NCI-H1105 treated with DMSO at 0.1 percent for 48 hours (cell line): ENCODE results near the gene LMAN1L.

Experiments used
- DNase-seq: peaks from one replicate; lab custom pipeline; 2025; lab: John Stamatoyannopoulos, UW

The LMAN1L gene

DNA sequence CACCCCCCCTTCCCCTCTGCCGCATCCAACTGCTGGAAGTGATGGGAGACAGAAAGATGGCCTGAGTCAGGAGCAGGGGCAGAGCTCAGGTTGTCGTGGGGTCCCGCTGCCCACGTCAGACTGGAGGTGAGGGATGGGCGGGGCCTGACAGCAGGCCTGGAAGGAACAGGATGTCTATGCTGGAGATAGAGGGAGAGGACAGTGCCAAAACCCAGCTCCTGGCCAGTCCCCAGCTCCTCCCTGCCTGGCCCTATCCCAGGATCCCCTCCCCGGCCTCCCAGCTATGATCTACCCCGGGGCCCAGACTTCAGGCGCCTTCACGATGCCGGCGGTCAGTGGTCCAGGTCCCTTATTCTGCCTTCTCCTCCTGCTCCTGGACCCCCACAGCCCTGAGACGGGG, at the start of gene LMAN1L:
LMAN1L (plus strand) TSS at position 303 of the 400 bp plus-strand sequence; CDS start at position 323, 20 bp downstream.
- no peak for DNase-seq

DNA sequence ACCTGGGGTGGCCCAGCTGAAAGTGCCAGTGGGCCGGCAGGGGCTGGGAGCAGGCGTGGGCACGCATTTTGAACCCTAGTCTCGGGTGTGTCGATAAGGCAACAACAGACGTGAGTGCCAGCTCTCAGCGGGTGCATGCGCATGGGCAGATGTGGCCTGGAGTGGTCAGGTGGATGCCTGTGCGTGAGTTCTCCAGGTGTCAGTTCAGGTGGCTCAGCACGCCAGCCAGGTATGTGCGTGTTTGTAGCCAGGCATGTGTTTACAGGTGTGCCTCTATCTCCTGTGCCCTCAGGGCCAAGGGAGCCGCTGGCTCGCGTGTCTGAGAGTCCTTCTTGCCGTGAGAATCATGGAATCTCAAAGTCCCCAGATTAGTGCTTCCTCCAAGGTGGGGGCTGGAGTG, 49.2 kb upstream of the LMAN1L start:
- no peak for DNase-seq

DNA sequence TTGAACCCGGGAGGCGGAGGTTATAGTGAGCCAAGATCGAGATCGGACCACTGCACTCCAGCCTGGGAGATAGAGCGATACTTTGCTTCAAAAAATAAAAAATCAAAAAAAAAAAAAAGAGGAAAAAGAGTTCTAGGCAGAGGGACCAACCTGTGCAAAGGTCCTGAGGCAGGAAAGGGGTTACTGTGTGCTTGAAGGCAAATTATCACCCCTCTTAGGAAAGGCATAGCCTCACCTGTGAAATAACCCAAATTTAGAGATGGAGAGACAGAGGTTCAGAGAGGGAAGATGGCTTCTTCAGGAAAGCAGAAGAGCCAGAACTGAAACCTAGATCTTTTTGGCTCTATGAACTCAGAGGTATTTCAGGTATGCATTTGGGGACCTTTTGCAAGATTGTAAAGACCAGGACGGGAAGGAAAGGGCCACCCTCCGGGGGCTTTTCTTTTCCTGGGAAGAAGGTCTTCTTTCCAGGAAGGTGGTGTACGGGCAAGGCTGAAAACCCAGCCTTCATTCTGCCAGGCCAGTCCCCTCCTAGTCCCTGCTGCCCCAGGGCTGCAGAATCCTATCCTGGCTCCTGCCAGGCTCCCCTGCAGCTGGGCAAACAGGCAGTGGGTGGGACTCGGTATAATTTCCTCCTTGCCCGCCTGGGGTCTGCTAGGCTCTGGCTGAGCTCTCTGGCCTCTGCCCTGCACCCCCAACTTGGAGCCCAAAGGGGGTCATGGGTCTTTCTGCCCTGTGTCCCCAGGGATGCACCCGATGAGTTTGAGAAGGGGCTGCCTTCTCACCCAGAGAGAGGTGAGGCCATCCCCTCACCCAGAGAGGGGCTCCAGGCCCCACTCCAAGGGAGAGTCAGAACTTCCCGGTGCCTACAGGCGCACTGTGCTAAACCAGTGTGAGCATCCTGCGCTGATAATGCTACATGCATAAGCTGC, 45.2 kb upstream of the LMAN1L start:
- DNase-seq, result no peak

DNA sequence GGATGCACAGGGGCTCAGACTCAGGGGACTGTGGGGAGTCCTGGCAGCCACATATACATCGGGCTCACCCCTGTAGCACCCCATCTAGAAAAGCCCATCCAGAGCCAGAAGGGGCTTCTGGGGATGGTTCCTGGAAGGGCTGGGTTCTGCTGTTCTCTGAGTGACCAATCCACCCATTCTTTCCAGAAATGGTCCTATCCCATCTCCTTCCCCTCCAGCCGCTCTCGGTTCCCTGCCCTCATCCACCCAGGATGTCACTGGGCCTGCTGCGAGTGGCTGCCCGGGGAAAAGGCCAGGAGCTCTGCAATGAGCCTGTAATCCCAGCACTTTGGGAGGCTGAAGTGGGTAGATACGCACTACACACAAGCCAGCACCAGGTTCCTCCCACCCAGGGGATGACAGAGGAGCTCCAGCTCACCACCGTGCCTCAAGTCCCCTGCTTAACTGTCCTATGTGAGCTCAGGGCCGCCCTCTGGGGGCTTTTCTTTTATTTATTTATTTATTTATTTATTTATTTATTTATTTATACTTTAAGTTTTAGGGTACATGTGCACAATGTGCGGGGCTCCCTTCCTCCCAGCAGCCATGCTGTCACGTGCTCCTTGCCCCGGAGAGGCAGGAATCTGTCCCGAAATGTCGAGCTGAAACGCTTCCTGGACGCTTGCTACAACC, 44.4 kb upstream of the LMAN1L start:
- DNase-seq, result peak; percentile 11

DNA sequence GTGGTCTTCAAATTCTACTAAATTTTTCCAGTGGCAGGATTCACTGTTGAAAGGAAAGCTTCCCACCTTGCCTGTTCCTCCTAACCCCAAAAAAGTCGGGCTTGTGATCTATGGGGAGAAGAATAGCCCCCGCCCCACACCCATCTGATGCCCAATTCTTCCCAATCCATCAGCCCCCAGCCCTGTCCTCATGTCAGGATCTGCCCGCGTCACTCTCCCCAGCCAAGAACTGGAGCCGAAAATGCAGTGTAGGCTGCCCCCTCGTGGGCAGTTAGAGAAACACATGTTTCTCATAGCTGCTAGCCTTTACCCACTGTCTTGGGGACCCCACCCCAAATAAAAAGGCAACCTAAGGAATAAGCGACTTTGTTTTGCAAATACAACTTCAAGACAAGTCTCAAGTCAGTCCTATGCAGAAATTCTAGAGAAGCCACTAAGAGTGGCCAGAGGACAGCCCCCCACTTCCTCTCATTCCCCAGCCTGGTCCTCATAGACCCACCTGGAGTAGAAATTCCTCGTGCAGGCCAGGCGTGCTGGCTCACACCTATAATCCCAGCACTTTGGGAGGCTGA, 43.8 kb upstream of the LMAN1L start:
- DNase-seq, result peak; percentile 39

DNA sequence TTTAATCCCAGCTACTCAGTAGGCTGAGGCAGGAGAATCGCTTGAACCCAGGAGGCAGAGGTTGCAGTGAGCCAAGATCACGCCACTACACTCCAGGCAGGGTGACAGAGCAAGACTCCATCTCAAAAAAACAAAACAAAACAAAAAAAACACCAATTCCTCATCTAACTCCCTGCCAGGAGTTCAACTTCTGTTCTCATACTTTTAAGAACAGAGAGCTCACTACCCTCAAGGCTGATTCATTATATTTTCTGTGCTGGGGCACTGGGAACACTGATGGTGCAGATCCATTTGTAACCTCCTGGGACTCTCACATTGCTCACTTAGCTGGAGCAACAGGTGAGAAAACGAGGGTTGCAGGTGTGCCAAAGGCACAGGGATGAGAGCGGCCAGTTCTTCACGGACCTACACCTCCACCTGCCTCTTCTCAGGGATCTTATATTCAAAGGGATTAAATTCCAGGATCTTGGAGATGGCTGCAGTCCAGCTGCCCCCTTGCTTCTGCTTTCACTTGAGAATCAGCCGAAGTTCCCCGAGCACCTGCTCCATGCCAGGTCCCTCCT, 43.1 kb upstream of the LMAN1L start:
- DNase-seq, result no peak

DNA sequence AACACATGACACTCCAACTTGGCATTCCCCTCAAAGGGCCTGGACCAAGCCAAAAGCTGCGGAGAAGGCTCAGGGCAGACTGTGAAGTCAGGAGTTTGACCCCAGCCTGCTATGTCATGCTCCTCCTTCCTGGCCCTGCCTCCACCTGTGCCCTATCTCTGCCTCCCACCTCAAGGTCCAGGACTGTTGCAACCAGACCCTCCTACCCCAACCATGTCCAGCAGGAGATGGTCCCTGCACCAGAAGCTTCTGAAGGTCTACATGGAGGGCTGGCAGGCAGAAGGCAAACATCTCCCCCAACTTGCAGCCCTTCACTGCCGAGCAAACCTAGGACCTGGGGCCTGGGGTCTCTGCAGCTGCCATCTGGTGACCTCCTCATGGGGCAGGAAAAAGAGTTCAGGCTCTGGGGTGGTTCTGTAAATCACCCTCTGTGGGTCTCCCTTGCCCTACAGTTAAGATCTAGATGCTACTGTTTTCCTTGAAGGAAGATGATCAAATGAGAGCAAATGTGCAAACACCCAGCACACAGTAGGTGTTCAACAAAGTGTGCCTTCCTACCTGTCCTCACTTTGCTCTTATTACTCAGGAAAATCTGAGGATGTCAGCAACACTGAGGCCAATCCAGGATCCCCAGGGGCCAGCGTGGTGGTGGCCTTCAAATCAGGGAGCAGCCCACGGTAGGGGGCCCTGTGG, 42.3 kb upstream of the LMAN1L start:
- no peak for DNase-seq

DNA sequence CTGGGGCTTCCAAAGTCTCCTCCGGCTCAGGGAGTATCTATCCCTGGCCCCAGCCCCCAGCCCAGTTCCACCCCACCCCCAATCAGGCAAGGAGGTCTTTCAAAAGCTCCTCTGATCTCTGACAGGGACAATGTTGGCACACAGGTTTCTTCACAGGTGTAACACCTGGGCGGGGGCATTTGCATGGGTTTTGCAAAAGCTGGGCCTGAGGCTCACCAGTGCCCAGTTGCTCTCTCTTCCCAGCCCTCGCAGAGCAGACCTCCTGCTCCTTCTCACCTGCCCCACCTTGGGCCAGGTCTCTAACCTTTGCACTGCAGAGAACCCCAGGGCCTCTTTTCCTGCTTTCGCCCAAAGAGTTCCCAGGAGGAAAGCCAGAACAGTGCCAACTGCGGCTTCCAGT, 39.3 kb upstream of the LMAN1L start:
- DNase-seq, result no peak

DNA sequence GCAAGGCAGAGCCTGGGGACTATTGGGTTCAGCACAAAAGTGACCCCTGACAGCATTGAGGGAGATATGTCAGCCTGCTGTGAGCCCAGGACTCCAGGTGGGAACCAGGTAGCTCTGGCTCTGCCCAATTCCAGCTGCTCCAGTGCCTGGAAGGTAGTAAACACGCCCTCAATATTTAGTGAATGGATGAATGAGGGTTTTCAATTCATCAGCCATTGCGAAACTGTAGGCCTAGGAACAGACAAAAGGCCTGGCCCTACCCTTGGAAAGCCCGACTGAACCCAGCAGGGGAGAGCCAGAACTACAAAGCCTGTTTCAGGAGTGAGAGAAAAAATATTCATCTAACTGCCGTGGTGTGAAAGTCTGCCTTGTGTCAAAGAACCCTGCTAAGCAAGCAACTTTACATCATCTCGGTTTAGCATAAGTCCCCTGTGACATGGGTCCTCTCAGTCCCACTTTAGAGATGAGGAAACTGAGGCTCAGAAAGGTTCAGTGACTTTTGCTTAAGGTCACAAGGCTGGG, 38.8 kb upstream of the LMAN1L start:
- DNase-seq, result no peak

DNA sequence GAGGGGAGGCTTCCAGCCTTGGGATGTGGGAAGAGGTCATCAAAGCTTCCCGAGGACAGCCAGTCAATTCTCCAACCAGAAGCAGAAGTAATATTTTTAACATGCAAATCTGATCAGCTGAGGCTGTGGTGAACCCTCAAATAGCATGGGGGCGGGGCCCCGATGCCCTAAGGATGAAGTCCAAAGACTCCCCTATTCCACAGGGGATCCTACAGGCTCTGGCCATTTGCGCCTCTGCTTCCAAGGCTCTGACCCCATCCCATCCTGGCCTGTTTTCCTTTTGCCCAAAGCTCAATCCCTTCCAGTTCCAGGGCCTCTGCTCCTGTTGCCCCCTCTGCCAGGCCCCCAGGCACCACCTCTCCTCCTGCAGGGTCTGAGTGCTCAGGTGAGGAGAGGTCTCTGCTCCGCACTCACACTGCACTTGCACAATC, 37.5 kb upstream of the LMAN1L start:
- no peak for DNase-seq

DNA sequence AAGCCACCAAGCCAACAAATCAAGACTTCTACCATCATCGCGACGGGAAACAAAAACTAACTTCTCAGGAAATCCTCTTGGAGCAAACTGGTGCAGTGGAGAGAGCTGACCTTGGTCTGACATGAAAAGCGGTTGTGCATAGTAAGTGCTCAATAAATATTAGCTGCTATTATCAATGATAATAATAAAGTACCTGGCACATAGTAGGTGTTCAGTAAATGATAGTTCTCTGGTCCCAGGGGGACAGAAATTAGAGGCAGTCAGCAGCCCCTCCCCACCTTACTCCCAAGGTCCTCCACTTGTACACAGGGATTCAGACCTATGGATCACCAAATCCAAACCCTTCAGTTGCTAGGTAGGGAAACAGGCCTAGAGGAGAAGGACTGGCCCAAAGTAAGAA, 36.7 kb upstream of the LMAN1L start:
- no peak for DNase-seq

DNA sequence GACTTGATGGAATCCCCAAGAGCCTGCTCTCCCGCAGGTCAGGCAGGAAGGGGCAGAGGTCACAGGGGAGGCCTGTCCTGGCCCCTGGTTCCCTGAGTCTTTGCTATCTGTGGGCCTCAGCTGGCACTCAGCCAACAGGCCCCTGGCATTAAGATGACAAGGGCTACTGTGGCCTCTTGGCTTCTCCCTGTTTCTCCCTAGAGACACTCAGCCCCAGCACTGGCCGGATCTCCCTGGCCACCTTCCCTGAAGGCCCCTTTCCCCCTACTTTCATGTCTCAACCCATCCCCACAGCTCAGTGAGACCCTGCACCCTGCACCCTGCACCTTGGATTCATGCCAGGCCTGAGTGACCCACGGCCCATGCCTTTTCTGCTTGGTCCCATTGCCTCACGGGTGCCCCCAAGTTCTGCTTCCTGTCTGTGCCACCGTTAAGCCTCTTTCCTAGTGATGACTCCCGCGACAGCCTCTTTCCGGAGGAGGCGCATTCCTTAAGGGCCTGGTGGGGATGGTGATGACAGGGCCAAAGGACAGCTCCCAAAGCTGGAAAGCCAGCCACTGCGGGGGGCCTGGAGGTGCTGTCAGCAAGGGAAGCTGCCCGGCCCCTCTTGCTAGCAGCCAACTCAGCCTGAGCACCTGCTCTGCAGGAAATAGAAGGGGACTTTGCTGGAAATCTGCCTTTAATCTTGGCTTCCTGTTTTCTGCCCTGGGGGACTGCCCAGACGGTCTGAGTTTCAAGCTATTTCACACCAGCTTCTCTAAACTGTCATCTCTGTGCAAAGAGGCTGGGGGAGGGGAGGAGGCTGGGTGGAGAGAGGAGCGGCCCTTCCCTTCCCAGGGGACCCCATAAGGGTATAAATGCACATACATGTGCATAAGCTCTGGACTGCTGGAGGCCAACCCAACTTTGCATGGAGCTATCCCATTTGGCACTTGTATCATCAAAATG, 35.5 kb upstream of the LMAN1L start:
- DNase-seq, result no peak

DNA sequence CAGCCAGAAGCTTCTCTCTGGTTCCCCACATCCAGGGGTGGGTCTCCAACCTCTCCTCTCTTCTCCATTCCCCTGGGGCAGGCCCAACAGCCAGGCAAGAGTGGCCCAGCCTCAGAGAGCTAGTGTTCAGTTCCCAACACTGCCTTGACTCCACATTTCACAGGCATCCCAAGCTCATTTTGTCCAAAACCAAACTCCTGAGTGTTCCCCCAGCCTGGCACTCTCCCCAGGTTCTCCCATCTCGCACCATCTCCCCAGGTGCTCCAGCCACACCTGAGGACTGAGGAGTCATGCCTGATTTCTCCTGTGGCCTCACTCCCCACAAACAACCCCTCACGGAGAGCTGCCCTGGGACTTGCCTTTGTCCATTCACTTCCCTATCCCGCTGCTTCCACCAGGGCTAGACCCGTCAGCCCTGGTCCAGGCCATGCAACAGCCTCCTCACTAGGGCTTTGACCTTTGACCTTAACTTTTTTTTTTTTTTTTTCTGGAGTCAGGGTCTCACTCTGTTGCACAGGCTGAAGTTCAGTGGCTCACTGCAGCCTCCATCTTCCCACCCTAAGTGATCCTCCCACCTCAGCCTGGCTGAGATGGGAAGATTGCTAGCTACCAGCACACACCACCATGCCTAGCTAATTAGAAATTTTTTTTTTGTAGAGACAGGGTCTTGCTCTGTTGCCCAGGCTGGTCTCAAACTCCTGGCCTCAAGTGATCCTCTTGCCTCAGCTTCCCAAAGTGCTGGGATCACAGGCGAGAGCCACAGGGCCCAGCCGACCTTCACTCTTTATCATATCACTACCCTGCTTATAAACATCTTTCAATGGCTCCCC, 34.7 kb upstream of the LMAN1L start:
- DNase-seq, result no peak

DNA sequence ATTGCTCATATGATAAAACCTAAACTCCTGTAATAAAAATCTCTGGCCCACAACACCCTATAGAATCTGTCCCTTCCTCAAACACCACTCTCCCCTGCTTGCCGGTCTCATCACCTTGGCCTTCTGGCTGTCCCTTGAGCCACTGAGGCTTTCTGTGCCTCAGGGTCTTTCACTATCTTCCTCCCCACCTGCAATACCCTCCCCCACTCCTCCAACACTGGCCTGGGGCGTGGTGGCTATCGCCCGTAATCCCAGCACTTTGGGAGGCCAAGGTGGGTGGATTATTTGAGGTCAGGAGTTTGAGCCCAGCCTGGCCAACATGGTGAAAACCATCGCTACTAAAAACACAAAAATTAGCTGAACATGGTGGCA, 34.0 kb upstream of the LMAN1L start:
- no peak for DNase-seq

DNA sequence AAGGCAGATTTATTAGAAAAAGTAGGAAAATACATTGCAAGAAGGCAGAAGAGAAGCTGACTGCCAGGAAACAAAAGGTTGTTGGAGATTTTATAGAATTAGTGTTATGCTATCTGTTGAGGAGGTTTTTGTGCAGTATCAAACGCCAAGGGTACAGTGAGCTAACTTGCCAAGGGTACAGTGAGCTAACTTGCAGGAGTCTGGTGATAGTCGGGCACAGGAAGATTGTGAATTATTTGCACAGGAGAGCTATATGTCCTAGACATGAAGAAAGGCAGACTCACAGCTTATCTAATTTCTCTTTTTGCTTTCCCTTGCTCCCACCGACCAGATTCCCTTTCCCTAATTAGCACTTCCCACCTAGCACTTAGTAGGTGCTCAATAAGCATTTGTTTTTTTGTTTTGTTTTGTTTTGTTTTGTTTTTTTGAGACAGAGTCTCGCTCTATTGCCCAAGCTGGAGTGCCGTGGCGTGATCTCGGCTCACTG, 33.4 kb upstream of the LMAN1L start:
- no peak for DNase-seq

DNA sequence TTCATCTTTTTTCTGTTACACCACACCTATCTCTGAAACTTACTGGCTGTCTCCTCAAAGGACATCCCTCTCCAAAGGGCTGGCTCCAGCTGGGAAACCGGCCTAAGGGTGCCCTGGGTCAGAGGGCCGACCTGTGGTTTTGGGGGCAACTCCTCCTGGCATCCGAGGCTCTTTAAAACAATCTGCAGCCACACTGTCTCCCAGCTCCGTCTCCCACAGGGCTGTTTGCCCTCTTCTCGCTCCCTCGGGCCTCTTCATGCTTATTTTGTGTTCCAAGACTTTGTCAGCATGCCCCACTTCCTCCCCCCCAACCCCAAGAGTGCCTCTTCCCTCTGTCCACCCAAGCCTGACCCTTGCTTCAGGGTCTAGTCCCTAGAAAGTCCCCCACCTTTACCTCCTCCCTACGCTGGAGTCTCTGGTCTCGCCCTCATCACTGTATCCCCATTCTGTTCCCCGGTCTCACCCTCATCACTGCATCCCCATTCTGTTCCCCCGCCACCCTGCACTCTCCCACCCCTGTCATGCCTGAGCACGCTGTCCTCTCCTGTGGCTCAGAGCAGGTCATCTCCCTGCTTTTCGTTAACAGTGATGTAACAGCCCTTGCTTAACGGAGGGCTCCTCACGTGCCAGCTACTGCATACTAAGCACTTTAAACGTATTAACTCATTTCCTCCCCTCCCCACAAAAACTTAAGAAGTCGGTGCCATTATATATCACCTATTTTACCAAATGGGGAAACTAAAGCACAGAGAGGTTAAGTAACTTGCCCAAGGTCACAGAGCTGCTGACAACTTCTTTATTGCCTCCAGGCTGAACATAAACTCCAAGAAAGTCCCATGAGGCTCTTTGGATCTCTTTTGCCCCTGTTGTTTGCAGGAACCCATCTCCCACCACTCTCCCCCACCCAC, 31.9 kb upstream of the LMAN1L start:
- DNase-seq, result no peak

DNA sequence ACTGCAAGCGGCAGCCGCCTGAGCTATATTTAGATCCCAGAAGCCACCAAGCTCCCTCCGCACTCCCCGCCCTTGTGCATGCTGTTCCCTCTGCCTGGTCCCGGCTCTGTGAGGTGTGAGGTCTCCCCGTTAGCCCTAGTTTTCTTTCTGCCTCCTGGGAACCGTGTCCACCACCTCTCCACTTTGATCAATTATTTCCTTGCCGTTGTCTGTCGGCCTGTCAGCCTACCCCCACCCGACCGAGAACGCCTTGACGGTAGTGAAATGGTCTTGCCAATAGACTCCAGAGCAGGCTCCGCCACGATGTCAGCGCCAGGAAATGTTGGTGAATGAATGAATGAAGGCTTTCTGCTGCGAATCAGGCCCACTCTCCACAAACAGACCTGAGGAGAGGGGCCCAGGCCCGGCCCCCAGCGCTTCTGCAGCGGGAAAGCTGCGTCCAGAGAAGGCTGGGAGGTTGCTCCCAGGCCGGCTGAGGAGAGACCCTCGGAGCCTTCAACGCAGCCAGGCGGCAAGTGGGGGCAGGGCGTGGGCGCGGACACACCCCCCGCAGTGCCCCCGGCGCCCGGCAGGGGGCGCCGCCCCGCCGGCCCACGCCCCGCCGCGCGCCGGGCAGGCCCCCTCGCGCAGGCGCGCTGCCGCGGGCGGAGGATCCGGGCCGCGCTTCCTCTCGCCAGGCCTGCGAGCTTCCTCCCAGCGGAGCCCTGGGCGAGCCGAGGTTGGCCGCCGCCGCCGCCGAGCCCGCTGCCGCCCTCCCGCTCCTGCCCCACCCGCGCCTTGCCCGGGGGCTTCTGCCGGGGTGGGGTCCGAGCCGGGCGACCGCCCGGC, 31.0 kb upstream of the LMAN1L start, which contains the start of gene CSK:
CSK (plus strand) TSS at position 650 of the 828 bp plus-strand sequence. CDS start 16,218 bp downstream, outside the sequence.
- DNase-seq, result peak; percentile 25
